Measurements from ENCODE around the gene ZBTB17. TPM values are rescaled to one million over a fixed set of nuclear protein-coding genes. Genes with fewer than 3 reads are reported as not detected.

ZBTB17 gene
- total RNA-seq, 2 experiments from 2014 or later = 52.9 to 53.4 TPM

DNA sequence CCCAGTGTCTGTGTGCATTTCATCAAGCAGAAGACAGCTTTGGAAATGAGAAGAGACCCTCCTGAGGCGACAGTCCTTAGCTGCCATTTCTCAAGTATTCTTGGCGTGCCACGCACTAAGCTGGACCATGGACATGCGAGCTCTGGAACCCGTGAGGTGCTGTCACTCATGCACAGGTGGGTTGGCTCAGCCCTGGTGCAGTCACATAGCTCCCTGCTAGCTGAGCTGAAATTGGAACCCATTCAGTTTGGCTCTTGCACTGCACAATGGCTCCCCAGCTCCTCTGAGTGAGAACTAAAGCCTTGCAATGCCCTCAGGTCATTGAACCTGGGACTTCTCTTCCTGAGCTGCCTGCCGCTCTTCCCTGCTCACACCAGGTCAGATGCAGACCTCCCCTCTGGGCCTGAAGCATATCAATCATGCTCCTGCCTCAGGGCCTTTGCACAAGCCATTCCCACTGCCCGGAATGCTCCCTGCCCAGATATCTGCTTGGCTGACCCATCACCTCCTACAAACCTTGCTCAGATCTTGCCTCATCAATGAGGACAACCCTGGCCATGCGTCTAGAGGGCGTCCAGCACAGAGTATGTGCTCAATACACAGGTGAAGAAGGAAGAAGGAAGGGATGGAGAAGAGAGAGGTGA lies 21.9 kb upstream of the ZBTB17 start:
- no peak for DNase-seq (ENCODE audit: low spot score)
- H3K79me2 ChIP-seq (ENCODE audit: insufficient read depth, low read depth, low read length) = no peaks in the 10 kb centered on the region
- no peak overlapping the region for H3K4me3 ChIP-seq (ENCODE audit: low read depth, low read length, poor library complexity, severe bottlenecking)
- ChIA-PET CTCF (ENCODE audit: unreplicated experiment) (interaction anchor here (0.5 to 0.6 kb wide), 2 partner anchors 10 to 368 kb away, joined by 3 read pairs; no protein-coding TSS in a partner anchor), POLR2A (interaction anchor here (1.2 kb wide), 1 partner anchor 153 kb away, joined by 4 read pairs; no protein-coding TSS in a partner anchor)
- H3K36me3 ChIP-seq (ENCODE audit: insufficient read depth, low read length) = no peaks in the 10 kb centered on the region
- no peaks in the 10 kb centered on the region for H4K20me1 ChIP-seq (ENCODE audit: insufficient read depth, low read length)
- no peaks in the 10 kb centered on the region for H3K9me2 ChIP-seq (ENCODE audit: insufficient read depth, low read length)
- H3K9me3 ChIP-seq (ENCODE audit: low read length) = no peaks in the 10 kb centered on the region
- BruUV-seq (replicated peaks) = no TSS peak
- H3K4me1 ChIP-seq (ENCODE audit: insufficient read depth, low read length, poor library complexity, severe bottlenecking) = no peaks in the 10 kb centered on the region
- TF ChIP-seq CTCF (conservative IDR thresholded peaks at IDR 0.05; ENCODE audit: low read length) (no peak), EZH2phosphoT487 (IDR thresholded peaks at IDR 0.05; ENCODE audit: borderline replicate concordance, low read depth, low read length) (no peak)
- H2AFZ ChIP-seq (ENCODE audit: low read length) = no peak overlapping the region
- no peak overlapping the region for H3K4me2 ChIP-seq (ENCODE audit: low read length)
- intact Hi-C loops (cut with micrococcal nuclease; ENCODE audit: unreplicated experiment) = no loop called here
- H3K27ac ChIP-seq (ENCODE audit: low read depth, low read length, poor library complexity, severe bottlenecking) = no peak overlapping the region

GRCh38 chr1:15997076-15997585 lies 21.2 kb upstream of the ZBTB17 start:
- TF ChIP-seq EZH2phosphoT487 (IDR thresholded peaks at IDR 0.05; ENCODE audit: borderline replicate concordance, low read depth, low read length) (no peak), CTCF (conservative IDR thresholded peaks at IDR 0.05; ENCODE audit: low read length) (no peak)
- POLR2A ChIA-PET = interaction anchor here (1.2 kb wide), 1 partner anchor 153 kb away, joined by 4 read pairs; no protein-coding TSS in a partner anchor
- no peak overlapping the region for H3K4me2 ChIP-seq (ENCODE audit: low read length)

More at GRCh38 chr1:15997076-15997585, 21.2 kb upstream of the ZBTB17 start:
- CTCF ChIA-PET (ENCODE audit: unreplicated experiment) = interaction anchor here (0.6 kb wide), 1 partner anchor 10 kb away, joined by 3 read pairs; no protein-coding TSS in a partner anchor
- BruUV-seq (replicated peaks) = no TSS peak
- Histone ChIP-seq H3K4me3 (ENCODE audit: low read depth, low read length, poor library complexity, severe bottlenecking) (no peak overlapping the region), H3K9me2 (ENCODE audit: insufficient read depth, low read length) (no peaks in the 10 kb centered on the region), H3K4me1 (ENCODE audit: insufficient read depth, low read length, poor library complexity, severe bottlenecking) (no peaks in the 10 kb centered on the region), H2AFZ (ENCODE audit: low read length) (no peak overlapping the region), H3K36me3 (ENCODE audit: insufficient read depth, low read length) (no peaks in the 10 kb centered on the region), H3K9me3 (ENCODE audit: low read length) (no peaks in the 10 kb centered on the region), H3K79me2 (ENCODE audit: insufficient read depth, low read depth, low read length) (no peaks in the 10 kb centered on the region), H4K20me1 (ENCODE audit: insufficient read depth, low read length) (no peaks in the 10 kb centered on the region), H3K27ac (ENCODE audit: low read depth, low read length, poor library complexity, severe bottlenecking) (no peak overlapping the region)
- DNase-seq (ENCODE audit: low spot score) = no peak
- intact Hi-C loops (cut with micrococcal nuclease; ENCODE audit: unreplicated experiment) = no loop called here

Data from OCI-LY7 (cell line).